Measurements from ENCODE around the gene PTF1A.

Gene PTF1A

DNA sequence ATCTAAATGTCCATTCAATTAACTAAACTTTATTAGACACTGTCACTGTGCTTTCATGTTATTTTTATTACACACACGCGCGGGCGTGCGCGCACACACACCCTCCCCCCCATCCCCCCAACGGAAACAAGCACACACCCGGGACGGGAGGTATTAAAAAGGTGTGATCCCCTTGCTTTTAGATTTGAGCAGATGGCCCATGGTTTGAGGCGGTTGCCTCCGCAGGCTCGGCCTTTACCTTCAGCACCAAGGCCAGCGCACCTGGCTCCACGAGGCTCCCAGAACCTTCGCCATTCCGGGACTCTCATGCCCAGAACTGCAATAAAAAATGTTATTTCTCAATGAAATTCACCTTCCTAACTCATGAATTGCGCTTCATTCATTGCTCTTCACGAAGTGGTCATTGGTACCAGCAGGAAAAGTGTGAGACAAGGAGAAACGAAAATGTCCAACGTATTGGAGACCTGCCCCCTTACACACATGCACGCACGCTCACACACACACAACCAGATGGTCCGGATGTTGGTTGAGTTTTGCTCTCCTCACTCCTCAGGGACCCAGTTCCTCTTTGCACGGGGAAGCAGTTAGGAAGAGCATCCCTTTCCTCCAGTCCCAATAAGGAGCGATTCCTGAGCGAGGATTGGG lies 20.8 kb upstream of the PTF1A start:
- TF ChIP-seq, protein P1, sequence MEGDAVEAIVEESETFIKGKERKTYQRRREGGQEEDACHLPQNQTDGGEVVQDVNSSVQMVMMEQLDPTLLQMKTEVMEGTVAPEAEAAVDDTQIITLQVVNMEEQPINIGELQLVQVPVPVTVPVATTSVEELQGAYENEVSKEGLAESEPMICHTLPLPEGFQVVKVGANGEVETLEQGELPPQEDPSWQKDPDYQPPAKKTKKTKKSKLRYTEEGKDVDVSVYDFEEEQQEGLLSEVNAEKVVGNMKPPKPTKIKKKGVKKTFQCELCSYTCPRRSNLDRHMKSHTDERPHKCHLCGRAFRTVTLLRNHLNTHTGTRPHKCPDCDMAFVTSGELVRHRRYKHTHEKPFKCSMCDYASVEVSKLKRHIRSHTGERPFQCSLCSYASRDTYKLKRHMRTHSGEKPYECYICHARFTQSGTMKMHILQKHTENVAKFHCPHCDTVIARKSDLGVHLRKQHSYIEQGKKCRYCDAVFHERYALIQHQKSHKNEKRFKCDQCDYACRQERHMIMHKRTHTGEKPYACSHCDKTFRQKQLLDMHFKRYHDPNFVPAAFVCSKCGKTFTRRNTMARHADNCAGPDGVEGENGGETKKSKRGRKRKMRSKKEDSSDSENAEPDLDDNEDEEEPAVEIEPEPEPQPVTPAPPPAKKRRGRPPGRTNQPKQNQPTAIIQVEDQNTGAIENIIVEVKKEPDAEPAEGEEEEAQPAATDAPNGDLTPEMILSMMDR (IDR thresholded peaks at IDR 0.05; ENCODE audit: control insufficient read depth, insufficient read depth, low read depth, low read length, missing control alignments): no peak

DNA sequence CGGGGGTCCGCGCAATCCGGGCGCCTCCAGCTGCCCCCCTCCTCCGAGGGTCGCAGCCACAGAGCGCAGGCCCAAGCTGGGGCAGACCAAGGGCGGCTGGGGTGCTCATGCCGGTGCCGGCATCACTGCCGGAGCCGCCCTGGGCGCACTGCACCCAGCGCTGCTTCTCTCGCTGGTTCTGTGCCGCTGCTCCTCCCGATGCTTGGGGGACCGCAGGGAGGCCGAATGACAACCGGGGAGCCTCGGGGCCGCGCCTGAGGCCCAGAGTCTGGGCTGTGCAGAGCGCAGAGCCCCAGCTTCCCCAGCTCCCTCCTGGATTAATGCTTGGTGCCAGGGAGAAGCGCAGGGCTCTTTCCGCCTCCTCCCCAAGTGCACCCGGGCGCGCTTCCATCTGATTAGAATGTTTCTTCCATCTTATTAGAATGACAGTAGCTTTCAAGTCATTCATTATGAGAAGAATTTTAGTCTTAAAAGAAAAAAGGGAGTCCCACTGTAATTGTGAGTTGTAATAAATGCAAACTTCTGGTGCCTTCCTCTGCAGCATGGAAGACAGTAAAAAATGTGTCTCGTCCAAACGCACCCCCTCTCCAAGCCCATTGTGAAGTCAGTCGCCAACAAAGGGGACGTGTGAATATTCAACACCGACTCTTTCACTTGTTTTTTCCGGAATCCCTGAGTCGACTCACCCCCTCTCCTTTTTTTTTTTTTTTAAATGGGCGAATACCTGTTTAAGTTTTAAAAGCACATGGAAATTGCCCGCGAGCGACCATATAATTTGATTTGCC lies 19.5 kb upstream of the PTF1A start:
- H3K4me3 ChIP-seq (ENCODE audit: control insufficient read depth, low read depth, low read length): no peak overlapping the region
- TF ChIP-seq, protein P1 (IDR thresholded peaks at IDR 0.05; ENCODE audit: control insufficient read depth, insufficient read depth, low read depth, low read length, missing control alignments): no peak
- DNase-seq (ENCODE audit: low read depth): no peak

More for the DNA sequence above, 20.8 kb upstream of the PTF1A start:
- H3K4me3 ChIP-seq (ENCODE audit: control insufficient read depth, low read depth, low read length): no peak overlapping the region
- no peak for DNase-seq (ENCODE audit: low read depth)

DNA sequence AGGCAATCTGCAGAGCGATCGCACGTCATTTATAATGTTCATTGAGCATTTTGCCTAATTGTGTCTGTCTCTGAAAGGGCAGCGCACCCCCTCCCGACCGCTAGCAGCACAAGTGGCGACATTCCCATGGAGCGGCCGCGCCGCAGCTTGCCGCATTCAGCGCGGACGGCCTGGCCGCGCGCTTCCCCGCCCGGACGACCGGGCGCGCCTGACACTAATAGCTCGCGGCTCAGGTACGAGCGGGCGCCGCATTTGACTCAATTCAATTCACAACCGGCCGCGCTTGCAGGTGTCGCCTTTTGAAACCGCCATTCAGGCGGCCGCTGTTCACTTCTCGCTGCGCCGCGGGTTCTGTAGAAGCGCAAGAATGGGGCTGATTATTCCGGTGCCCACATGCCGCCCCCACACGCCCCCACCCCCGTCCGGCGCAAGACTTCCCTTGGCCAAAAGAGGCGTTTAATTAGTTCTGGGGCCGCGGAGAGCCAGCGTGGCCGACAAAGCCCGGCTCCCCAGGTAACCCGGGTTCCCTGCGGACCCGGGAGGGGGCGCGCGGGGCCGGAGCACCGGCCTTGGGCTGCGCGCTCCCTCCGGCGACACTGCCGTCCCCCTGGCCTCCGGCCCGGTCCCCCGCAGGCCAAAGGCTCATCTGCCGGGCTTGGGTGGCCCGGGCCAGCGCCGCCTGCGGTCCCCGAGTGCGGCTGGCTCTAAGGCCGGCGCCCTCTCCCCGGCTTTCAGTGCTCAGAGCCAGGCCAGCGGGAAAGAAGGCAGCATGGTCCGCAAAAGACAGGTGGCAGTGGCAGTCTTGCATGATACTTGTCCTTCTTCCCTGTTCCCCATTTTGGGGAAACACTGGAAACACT lies 18.7 kb upstream of the PTF1A start:
- TF ChIP-seq, protein P1 (IDR thresholded peaks at IDR 0.05; ENCODE audit: control insufficient read depth, insufficient read depth, low read depth, low read length, missing control alignments): no peak
- no peak overlapping the region for H3K4me3 ChIP-seq (ENCODE audit: control insufficient read depth, low read depth, low read length)
- no peak for DNase-seq (ENCODE audit: low read depth)

DNA sequence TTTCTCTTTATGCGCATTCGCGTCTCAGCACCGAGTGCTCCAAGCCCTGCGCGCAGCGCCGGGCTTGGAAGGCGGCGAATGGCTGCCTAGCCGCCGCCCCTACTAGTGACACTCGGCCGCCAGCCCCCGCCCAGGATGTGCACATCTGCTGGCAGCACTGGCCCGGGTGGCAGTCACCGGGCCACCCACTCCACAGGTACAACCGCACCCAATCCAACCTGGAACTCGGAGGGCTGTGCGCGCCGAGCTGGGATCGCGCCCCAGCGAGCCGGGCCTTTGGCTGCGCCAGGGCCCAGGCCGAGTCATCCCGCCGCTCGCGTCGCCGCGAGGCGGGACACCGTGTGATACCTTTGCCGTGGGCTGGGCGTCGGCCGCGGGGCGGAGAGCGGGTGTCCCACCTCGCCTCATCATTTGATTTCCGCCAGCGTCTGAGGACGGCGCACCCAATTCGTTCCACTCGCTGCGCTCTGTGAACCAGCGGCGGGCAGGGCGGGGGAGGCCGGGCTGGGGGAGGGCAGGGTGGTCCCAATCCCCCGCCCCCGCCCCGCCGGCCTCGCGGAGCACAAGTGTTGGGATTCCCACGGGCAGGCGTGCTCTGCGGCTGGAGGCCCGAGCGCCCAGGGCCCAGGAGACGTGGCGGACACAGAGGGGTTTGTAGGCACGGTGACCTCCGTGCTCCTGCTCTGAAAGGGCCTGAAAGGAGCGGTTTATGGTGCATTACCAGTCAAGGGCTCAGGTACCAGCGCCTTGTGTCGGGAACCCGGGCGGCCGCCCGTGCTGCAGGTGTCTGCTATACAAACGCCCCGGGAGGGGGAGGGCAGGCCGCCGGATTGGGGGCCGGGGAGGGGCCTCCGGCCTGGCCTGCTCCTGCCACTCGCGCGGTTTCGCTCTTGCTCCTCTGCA lies 17.8 kb upstream of the PTF1A start:
- DNase-seq (ENCODE audit: low read depth): no peak
- H3K4me3 ChIP-seq (ENCODE audit: control insufficient read depth, low read depth, low read length): no peak overlapping the region
- TF ChIP-seq, protein P1 (IDR thresholded peaks at IDR 0.05; ENCODE audit: control insufficient read depth, insufficient read depth, low read depth, low read length, missing control alignments): no peak

DNA sequence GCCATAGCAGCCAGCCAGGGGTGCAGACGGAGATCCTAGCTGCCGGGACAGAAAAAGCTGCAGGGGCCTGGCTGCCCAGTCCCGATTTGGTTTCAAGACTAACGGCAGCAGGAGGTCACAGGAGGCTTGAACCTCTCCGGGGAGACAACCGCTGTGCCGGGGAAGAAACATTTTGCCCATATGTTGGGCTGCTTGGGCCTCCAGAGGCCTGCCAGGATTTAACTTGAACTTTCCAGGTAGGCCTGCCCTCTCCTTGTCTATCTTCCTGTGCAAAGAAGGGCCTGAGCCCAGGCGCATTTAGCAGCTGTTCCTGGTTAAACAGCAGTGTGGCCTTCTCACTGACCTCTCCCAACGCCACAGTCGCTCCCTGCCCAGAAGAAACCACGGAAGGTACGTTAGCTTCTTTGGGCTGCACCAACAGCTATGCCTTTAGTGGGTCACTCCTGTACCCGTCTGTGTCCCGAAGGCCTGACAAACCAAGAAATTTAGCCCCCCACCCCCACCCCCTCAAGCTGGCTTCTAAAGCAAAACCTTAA lies 17.1 kb upstream of the PTF1A start:
- H3K4me3 ChIP-seq (ENCODE audit: control insufficient read depth, low read depth, low read length): no peak overlapping the region
- no peak for DNase-seq (ENCODE audit: low read depth)
- TF ChIP-seq, protein P1 (IDR thresholded peaks at IDR 0.05; ENCODE audit: control insufficient read depth, insufficient read depth, low read depth, low read length, missing control alignments): no peak

All from AG09309 (cell line).